ENCODE results near the gene NECAB2.
A peak's percentile ranks its signal among the peaks of the same experiment; 100 is the strongest.

NECAB2 gene

GRCh38 chr16:83966153-83966696 lies 1.8 kb upstream of the NECAB2 start:
- TF ChIP-seq, protein P1, sequence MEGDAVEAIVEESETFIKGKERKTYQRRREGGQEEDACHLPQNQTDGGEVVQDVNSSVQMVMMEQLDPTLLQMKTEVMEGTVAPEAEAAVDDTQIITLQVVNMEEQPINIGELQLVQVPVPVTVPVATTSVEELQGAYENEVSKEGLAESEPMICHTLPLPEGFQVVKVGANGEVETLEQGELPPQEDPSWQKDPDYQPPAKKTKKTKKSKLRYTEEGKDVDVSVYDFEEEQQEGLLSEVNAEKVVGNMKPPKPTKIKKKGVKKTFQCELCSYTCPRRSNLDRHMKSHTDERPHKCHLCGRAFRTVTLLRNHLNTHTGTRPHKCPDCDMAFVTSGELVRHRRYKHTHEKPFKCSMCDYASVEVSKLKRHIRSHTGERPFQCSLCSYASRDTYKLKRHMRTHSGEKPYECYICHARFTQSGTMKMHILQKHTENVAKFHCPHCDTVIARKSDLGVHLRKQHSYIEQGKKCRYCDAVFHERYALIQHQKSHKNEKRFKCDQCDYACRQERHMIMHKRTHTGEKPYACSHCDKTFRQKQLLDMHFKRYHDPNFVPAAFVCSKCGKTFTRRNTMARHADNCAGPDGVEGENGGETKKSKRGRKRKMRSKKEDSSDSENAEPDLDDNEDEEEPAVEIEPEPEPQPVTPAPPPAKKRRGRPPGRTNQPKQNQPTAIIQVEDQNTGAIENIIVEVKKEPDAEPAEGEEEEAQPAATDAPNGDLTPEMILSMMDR (IDR thresholded peaks at IDR 0.05) = no peak
- Histone ChIP-seq H3K27ac (no peak overlapping the region), H3K4me3 (no peak overlapping the region)
- DNase-seq (ENCODE audit: low spot score) = no peak

DNA sequence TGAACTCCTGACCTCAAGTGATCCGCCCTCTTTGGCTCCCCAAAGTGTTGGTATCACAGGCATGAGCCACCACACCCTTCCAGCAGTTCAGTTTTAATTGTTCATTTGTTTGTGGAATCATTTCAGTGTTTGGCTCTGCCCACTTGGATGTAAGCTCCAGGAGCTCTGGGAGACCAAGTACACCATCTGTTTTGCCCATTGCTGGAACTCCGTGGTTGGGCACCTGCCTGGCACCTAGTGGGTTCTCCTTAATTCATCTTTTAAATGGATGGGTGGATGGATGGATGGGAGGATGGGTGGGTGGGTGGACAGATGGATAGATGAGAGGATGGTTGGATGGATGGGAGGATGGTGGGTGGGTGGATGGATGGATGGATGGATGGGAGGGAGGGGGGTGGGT lies 953 bp upstream of the NECAB2 start:
- Histone ChIP-seq H3K27ac (no peak overlapping the region), H3K4me3 (no peak overlapping the region)
- DNase-seq (ENCODE audit: low spot score) = no peak
- TF ChIP-seq, protein P1 (IDR thresholded peaks at IDR 0.05) = no peak

DNA sequence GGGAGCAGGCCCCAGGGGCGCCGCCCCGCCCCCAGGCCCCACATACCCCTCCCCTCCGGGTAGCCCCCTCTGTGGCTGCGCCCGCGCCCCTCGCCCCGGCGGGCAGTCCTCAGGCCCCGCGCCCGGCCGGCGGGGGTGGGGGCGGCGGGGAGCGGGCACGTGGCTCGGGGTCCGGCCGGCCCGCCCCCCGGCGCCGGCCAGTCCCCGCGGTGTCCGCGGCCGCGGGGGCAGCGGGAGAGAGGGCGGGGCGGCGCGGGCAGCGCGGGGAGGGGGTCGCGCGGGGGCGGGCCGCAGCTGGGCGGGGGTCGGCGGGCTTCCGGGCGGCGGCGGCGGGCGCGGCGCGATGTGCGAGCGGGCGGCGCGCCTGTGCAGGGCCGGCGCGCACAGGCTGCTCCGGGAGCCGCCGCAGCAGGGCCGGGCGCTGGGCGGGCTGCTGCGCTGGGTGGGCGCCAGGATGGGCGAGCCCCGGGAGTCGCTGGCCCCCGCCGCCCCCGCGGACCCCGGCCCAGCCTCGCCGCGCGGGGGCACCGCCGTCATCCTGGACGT lies 335 bp downstream of the NECAB2 start:
- H3K4me3 ChIP-seq = peak overlapping the region; percentile 72
- no peak for DNase-seq (ENCODE audit: low spot score)
- TF ChIP-seq, protein P1 (IDR thresholded peaks at IDR 0.05) = peak; percentile 9
- no peak overlapping the region for H3K27ac ChIP-seq

GRCh38 chr16:83968891-83969649 lies 1.0 kb downstream of the NECAB2 start:
- H3K4me3 ChIP-seq = peak overlapping the region; percentile 72

DNA sequence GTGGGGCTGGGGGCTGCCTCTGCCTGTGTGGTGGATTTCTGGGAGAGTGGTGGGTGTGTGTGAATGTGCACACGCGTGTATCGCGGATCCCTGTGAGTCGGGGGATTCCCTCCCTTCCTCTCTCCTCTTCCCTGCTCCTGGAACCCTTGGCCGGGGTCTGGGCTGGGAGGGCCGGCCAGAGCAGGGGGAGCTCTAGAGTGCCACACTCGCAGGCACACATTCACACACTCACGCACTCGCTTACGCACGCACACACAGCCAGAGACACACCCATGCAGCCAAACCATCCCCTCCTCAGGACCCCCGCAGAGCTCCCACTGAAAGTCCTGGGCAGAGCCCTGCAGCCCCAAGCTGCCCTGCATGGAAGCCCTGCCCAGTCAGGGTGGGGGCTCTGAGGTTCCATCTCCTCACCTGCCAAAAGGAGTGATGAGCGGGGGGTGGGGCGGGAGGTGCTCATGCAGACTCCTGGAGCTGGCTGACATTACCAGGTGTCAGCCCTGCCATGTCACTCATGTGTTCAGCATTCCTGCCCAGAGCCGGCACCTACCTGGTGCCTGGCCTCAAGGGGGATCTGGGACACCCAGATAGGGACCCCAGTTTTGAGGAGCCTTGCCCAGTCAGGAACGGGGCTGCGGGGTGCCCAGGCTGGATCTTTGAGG lies 1.9 kb downstream of the NECAB2 start:
- Histone ChIP-seq H3K27ac (no peak overlapping the region), H3K4me3 (no peak overlapping the region)
- TF ChIP-seq, protein P1 (IDR thresholded peaks at IDR 0.05) = no peak
- no peak for DNase-seq (ENCODE audit: low spot score)

More at GRCh38 chr16:83968891-83969649, 1.0 kb downstream of the NECAB2 start:
- no peak overlapping the region for H3K27ac ChIP-seq
- TF ChIP-seq, protein P1 (IDR thresholded peaks at IDR 0.05) = no peak
- DNase-seq (ENCODE audit: low spot score) = no peak

DNA sequence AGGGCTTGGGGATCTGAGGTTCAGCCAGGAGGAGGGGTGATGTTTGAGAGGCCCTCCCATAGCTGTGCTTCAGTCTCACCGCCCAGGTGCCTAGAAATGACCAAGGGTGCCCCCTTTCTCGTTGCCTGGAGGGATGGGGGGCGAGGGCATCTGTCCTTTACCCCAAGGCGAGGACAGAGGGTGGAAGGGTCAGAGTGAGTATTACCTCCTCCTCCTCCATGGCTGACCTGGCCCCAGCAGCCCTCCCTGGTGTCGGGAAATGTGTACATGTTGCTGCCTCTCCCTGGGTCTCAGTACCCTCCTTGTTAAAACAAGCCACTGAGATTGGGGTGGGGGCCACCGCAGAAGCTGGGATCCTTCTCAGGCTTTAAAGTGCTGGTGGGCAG lies 2.4 kb downstream of the NECAB2 start:
- Histone ChIP-seq H3K4me3 (no peak overlapping the region), H3K27ac (no peak overlapping the region)
- no peak for DNase-seq (ENCODE audit: low spot score)
- TF ChIP-seq, protein P1 (IDR thresholded peaks at IDR 0.05) = no peak

Measured in coronary artery (tissue), 2 donors.